Measurements from ENCODE around the gene SMURF1.
"Not testable (repeated sequence)": the region's sequence is repeated elsewhere in the genome, so short reads cannot be mapped to it uniquely, and the experiment has no call there.

SMURF1 gene

DNA sequence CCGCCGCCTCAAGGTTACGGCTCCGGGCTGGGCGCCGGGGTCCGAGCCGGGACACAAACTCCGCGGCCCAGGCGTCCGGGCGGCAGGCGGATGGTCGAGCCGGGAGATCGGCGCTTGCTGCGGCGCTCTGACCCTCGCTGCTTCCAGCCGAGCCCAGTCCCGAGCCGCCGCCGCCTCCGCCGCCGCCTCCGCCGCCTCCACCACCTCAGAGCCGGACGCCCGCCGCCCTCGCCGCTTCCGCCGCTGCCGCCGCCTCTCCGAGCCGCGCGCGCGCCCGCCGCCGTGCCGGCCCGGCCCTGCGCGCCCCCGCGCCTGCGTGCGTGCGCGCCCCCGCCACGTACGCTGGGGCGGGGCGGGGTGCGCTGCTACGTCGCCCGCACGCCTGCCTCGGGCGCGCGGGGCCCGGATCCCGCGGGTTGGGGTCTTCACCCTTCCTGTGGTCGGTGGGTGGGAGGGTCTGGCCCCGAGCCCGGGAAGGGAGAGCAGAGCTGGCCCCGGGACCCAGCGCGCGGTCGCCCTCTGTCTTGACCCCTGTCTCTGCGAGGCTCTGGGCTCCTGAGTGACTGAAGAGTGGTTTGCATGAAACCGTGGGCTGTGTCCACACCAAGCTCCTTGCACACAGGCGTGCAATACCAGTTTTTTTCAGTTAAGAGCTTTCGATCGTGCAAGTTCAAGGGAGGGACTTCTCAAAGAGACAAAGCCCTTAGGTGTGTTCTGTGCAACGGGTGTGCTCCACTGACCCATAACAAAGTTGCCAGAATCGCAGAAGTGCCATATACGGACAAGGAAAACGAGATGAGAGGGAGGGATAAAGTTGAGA is at the start of gene SMURF1:
Gene SMURF1 (minus strand): TSS at position 256 of the 820 bp plus-strand sequence. CDS start 328 bp downstream, outside the sequence.
- DNase-seq (ENCODE audit: low spot score): peak; percentile 70

DNA sequence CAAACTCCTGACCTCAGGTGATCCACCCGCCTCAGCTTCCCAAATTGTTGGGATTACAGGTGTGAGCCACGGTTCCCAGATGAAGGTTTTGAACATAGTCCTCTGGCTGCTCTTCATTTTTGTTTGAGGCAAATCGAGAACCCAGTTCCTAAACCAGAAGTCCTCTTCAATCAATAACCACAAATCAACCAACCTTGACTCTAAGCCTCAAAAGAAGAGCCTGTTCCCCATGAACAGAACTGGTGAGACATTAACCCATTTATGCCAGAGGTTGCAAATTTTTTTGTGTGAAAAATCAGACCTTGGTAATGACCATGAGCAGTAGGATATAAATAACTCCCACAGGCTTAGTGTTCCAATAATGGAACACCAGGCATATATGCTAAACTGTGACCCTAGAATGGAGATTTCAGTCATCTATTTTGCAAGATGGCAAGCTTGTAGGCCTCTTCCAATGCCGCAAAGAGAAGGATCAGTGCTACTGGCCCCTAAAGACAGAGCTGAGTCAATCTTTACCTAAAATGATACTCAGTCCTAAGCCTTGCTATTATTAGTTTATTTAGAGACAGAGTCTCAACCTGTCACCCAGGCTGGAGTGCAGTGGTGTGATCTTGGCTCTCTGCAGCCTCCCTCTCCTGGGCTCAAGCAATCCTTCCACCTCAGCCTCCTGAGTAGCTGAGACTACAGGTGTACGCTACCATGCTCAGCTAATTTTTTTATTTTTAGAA is 48.1 kb upstream of the SMURF1 start:
- DNase-seq (ENCODE audit: low spot score): no peak

DNA sequence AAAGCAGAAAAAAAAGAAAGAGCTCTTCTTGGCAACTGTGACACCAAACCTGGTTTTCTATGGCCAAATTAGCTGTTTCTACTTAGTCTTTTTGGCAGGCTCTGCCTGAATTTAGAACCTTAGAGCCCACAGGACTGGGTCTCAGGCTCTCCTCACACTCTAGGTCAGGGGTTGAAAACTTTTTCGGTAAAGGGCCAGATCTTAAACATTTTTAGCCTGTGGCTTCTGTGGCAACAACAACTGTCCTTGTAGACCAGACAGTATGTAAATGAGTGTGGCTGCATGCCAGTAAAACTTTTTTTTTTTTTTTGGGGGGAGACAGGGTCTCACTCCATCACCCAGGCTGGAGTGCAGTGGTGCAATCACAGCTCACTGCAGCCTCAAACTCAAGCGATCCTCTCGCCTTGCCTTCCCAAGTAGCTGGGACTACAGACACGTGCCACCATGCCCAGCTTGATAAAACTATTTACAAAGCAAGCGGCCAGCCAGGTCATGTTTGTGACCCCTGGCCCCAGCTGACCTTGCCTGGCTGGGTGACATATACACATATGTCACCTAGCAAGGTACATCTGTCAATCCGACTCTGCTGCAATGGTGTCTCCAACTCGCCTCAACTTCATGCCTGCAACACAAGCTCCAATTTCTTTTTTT is 46.6 kb upstream of the SMURF1 start:
- DNase-seq (ENCODE audit: low spot score): no peak

DNA sequence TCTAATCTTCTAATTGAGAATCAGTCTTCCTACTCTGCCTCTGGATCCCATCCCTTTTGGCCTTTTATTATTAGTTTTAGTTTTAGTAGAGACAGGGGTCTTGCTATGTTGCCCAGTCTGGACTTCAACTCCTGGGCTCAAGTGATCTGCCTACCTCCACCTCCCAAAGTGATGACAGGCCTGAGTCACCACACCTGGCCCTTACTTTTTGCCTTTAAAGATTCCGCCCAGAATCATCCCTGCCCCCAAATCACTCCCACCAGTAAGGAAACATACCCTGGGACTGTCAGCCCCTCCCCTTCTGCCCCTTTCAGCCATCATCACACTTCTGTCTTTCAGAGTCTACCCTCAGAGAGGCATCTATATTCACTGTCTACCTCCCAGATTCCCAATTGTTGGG is 45.3 kb upstream of the SMURF1 start:
- no peak for DNase-seq (ENCODE audit: low spot score)

DNA sequence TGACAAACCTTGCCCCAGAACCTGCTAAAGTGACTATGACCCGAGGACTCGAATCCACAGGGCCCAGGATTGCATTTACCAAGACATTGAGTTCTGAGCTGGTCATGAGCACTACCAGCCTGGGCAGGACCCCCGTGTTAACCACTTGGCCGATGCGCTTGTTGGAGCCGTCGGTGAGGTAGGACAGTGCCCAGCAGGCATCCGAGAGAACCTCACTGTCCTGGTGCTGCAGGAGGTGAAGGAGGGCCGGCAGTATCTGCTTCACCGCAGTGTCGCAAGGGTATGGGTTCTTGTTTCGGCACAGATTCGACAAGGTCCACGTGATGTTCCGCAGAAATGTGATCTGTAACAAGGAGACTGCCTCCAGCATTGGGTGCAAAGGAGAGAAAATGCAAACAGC is 44.3 kb upstream of the SMURF1 start:
- no peak for DNase-seq (ENCODE audit: low spot score)

DNA sequence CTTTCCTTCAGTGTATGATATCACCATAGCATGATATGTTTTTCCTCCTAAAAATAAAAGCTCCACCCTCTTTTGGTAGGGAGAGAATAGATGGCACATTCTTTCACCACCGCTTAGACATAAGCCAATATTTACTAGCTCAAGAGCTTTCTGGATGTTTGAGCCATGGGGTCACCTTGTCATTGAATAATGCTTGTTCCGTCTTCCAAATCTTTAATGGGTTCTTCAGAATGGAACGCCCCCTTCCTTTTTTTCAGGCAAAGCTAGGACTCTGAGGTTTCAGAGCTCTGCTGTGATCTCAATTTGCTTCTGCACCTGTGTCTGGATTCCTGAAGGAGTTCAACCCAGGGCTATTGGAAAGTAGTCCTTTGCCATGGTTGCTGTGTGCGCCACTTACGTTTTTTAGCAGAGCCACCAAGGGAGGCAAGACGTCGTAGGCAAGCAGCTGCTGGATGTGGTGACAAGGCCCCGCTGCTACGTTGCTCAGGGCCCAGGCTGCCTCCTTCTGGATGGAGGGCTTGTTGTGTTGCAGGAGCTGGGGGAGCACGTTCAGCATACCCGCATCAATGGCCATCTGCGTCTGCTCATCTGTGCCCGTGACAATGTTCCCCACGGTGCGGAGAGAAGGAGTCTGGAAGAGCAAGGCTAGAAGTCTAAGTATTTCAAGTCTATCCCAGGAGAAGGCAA is 40.8 kb upstream of the SMURF1 start:
- no peak for DNase-seq (ENCODE audit: low spot score)

DNA sequence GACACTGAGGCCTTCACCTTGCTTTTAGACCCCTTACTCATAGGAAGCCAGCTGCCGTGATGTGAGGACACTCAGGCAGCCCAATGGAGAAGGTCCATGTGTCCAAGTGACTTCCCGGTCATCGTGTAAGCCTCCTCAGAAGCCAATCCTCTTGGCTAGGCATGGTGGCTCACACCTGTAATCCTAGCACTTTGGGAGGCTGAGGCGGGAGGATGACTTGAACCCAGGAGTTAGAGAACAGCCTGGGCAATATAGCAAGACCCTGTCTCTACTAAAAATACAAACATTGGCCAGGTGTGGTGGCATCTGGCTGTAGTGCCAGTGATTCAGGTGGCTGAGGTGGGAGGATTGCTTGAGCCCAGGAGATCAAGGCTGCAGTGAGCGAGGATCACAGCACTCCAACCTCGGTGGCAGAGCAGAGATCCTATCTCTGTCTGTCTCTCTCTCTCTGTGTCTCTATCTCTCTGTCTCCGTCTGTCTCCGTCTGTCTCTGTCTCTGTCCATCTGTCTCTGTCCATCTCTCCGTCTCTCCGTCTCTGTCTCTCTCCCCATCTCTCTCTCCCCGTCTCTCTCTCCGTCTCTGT is 36.3 kb upstream of the SMURF1 start:
- no peak for DNase-seq (ENCODE audit: low spot score)

DNA sequence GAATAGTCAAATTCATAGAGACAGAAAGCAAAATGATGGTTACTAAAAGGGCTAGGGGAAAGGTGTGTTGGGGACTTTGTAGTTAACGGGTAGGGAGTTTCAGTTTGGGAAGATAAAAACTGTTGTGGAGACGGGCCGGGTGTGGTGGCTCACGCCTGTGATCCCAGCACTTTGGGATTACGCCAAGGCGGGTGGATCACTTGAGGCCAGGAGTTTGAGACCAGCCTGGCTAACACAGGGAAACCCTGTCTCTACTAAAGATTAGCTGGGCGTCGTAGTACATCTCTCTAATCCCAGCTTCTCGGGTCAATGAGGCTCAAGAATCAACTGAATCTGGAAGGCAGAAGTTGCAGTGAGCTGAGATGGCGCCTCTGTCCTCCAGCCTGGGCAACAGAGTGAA is 33.3 kb upstream of the SMURF1 start:
- no peak for DNase-seq (ENCODE audit: low spot score)

DNA sequence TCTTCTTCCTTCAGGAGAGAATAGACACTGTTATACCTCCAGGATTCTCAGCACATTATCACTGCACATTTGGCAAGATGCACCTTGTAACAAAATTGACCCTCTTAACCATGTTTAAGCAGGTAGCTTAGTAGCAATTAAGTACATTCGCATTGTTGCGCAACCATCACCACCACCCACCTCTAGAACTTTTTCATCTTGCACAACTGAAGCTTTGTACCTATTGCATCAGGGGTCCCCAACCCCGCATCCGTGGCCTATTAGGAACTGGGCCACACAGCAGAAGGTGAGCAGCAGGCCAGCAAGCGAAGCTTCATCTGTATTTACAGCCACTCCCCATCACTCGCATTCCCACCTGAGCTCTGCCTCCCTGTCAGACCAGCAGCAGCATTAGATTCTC is 29.9 kb upstream of the SMURF1 start:
- no peak for DNase-seq (ENCODE audit: low spot score)

DNA sequence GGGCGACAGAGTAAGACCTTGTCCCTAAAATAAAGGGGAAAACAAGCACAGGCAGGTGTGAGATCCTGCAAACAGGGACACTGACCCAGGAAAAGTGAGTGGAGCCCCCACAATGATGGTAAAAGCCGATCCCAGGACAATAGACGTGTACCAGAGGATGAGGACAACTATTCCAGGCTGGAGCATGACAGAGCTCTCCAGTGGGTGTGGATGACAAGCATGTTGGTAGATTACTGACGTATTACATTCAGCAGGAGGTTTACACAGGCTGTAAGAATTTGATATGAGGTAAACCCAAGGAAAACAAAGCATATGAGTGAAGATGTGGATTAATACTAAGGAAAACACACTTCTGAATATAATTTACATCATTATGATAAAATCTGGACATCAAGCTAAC is 27.8 kb upstream of the SMURF1 start:
- no peak for DNase-seq (ENCODE audit: low spot score)

DNA sequence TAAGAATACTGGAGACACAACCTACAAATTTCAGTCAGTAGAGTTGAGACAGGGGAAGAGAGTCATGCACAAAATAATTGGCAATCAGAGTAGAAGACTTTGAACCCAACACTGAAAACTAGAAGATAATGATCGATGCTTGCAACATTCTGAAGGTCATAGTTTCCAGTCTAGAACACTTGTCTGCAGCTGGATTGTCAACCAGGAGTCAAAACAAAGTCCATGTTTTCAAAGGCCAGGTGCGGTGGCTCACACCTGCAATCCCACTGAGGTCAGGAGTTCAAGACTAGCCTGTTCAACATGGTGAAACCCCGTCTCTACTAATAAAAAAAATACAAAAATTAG is 26.8 kb upstream of the SMURF1 start:
- DNase-seq (ENCODE audit: low spot score): no peak

DNA sequence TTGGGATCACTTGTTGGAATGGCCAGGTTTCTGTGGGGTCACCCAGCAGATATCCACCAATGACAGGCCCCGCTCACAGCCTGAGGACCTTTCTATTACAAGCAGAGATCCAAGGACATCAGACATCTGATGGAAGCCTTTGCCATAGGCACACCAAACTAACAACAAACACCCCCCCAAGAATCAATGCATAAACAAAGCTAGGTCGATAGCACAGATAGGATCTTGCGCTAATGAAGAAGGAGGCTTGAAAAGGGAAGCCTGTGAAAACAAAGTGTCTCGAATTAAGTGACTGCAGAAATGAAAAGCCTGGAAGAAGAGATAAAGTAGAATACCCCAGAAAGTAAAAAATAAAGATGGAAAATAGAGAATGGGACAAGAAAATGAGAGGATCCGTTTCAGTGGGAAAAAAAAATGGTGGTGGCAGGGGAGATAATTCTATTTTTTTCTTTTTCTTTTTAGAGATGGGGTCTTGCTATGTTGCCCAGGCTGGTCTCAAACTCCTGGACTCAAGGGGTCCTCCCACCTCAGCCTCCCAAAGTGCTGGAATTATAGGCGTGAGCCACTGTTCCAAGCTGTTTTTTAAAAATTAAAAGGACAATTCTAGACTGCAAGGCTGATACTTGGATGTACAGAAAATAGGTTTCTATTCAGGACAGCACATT is 26.3 kb upstream of the SMURF1 start:
- DNase-seq (ENCODE audit: low spot score): no peak

DNA sequence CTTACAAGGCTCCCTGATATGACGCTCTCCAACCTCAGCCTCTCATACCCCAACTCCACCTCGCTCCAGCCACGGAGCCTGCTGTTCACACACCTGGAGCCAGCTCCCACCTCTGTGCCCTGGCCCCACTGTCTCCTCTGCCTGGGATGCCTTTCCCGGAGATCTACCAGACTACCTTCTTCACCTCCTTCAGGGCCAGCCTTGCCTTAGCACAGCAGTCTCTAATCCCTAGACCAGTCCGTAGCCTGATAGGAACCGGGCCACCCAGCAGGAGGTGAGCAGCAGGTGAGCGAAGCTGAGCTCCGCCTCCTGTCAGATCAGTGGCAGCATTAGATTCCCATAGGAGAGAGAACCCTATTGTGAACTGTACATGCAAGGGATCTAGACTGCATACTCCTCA is 23.2 kb upstream of the SMURF1 start:
- no peak for DNase-seq (ENCODE audit: low spot score)

DNA sequence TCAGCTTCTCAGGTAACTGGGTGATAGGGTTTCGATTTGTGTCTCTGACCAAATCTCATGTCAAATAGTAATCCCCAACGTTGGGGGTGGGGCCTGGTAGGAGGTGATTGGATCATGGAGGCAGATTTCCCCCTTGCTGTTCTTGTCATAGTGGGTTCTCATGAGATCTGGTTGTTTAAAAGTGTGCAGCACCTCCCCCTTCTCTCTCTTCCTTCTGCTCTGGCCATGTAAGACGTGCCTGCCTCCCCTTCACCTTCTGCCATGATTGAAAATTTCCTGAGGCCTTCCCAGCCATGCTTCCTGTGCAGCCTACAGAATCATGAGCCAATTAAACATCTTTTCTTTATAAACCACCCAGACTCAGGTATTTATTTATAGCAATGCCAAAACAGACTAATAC is 21.9 kb upstream of the SMURF1 start:
- no peak for DNase-seq (ENCODE audit: low spot score)

DNA sequence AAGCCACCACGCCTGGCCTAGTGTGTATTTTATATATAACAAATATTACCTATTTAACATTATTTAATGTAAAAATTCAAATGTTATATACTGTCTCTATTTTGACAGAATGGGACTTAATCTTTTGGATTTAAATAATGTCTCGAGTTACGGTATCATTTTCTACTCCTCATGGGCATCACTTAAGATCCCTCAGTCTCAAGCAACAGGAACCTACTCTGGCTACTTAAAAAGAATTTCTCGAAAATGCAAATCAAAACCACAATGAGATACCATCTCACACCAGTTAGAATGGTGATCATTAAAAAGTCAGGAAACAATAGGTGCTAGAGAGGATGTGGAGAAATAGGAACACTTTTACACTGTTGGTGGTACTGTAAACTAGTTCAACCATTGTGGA is 19.8 kb upstream of the SMURF1 start:
- not testable (repeated sequence) for DNase-seq (ENCODE audit: low spot score)

DNA sequence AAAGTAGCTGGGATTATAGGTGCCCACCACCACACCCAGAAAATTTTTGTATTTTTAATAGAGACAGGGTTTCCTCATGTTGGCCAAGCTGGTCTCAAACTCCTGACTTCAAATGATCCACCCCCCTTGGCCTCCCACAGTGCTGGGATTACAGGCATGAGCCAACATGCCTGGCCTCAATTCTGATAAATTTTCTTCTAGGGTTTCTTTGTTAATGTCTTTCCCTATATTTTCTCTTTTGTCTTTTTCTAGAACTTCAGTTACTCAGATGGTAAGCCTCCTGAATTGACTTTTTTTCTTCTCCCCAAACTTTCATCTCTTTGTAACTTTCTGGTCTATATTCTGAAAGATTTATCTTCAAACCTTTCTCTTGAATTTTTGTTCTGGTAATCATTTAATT is 12.7 kb upstream of the SMURF1 start:
- DNase-seq (ENCODE audit: low spot score): no peak

DNA sequence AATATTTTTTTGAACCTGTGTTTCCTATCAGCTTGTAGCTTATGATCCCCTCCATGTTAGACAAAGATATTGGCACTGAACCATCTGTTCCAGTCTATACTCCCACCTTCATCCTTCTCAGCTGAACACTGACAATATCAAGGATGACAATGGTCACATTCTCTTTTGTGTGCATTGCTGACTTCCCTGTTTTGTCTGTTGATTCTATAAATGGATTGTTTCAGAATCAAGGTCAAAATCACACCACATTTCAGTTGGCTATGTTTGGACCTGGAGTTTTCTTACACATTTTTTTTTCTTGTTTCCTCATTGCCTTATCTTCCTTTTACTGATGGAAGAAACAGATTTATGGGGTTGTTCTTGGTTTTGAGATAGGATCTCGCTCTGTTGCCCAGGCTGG is 11.3 kb upstream of the SMURF1 start:
- DNase-seq (ENCODE audit: low spot score): no peak

DNA sequence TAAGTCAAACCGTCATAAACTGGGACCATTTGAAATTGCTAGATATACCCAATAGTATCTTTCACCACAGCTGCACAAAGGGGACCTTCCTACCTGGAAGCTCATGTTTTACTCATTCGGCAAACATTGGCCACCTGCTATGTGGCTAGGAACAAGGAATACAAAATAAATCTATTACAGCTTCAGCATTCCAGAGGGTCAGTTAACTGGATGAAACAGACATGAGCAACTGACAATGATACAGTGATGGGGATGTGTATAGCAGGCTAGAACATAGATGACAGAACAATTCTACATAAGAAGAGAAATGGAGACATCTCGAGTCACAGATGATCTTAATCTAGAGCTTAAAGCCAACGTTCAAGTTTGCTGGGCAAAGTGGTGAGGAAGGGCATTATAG is 3.1 kb upstream of the SMURF1 start:
- DNase-seq (ENCODE audit: low spot score): no peak

DNA sequence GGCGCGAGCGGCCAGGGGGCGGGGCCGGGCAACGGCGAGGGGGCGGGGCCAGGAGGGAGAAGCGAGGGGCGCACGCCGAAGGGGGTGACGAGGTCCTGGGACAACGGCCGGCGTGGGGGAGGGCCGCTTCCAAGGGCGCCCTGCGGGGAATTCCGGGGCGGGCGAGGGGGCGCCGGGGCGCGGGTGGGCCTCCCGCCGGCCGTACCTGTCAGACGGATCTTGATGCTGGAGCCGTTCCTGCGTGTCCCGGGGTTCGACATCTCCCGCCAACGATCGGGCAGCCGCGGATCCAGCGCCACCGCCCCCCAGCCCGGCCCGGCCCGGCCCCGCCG is 421 bp downstream of the SMURF1 start:
- no peak for DNase-seq (ENCODE audit: low spot score)

DNA sequence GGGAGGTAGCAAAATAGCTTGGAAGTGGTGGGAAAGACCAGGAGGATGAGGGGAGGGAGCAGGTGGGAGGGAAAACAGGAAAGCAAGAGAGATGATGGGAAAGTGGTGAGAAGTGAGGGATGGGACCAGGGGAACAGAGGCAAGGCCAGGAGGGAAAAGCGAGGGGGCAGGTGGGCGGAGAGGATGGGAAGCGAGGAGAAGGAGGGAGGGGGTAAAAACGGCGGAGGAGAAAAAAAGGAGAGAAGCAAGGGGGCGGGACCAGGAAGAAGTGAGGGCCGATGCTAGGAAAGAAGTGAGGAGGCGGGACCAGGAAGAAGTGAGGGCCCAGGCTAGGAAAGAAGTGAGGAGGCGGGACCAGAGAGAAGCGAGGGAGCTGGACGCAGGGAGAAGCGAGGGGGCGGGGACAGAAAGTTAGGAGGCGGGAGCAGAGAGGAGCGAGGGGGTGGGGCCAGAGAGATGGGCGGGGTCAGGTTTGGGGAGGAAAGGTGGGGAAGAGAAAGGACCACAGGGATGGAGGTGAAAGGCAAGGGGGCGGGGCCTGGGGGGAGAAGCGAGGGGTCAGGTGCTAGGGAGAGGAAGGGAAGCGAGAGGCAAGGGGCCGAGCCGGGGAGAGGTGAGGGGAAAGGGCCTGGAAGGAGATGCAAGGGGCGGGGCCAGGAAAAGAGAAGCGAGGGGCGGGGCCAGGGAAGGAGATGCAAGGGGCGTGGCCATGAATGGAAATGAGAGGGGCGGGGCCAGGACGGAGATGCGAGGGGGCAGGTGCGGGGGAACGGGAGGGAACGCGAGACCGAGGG is 984 bp downstream of the SMURF1 start:
- peak; percentile 84 for DNase-seq (ENCODE audit: low spot score)

Data from CD4-positive, alpha-beta T cell treated with Interleukin-6 at 100 ng/mL for 8 hours (primary cell).